ENCODE data around the gene DPYSL4. TPM values are rescaled to one million over a fixed set of nuclear protein-coding genes. Genes with fewer than 3 reads are reported as not detected.

The DPYSL4 gene
- total and polyA plus RNA-seq, 3 donors from 2014 or later = 11.7 to 21.0 (median 13.9) TPM

GRCh38 chr10:132189810-132190422, 3.2 kb downstream of the DPYSL4 start:
- no peak for TF ChIP-seq POLR2A (IDR thresholded peaks at IDR 0.05)
- TF ChIP-seq, protein P1, sequence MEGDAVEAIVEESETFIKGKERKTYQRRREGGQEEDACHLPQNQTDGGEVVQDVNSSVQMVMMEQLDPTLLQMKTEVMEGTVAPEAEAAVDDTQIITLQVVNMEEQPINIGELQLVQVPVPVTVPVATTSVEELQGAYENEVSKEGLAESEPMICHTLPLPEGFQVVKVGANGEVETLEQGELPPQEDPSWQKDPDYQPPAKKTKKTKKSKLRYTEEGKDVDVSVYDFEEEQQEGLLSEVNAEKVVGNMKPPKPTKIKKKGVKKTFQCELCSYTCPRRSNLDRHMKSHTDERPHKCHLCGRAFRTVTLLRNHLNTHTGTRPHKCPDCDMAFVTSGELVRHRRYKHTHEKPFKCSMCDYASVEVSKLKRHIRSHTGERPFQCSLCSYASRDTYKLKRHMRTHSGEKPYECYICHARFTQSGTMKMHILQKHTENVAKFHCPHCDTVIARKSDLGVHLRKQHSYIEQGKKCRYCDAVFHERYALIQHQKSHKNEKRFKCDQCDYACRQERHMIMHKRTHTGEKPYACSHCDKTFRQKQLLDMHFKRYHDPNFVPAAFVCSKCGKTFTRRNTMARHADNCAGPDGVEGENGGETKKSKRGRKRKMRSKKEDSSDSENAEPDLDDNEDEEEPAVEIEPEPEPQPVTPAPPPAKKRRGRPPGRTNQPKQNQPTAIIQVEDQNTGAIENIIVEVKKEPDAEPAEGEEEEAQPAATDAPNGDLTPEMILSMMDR (IDR thresholded peaks at IDR 0.05) = no peak
- H3K4me3 ChIP-seq = no peak overlapping the region
- intact Hi-C loops (cut with DNase I; ENCODE audit: low total_unique reads) = no loop called here
- H3K9me3 ChIP-seq = no peaks in the 10 kb centered on the region
- no peak overlapping the region for H3K27ac ChIP-seq
- H3K4me1 ChIP-seq = peaks cover 14% of the 10 kb centered on the region
- no peaks in the 10 kb centered on the region for H3K36me3 ChIP-seq (ENCODE audit: low read depth, missing control alignments)
- no peaks in the 10 kb centered on the region for H3K27me3 ChIP-seq
- no peak for DNase-seq
- 84 to 86% methylated on average over 10 to 17 of the region's 17 CpGs for WGBS, 2 donors

GRCh38 chr10:132192076-132192975, 5.6 kb downstream of the DPYSL4 start:
- Histone ChIP-seq H3K4me3 (no peak overlapping the region), H3K9me3 (no peaks in the 10 kb centered on the region), H3K36me3 (ENCODE audit: low read depth, missing control alignments) (no peaks in the 10 kb centered on the region), H3K27ac (no peak overlapping the region), H3K27me3 (no peaks in the 10 kb centered on the region), H3K4me1 (peaks cover 9% of the 10 kb centered on the region)
- WGBS, 2 donors = 88 to 93% methylated on average over 24 to 28 of the region's 28 CpGs
- DNase-seq = no peak
- intact Hi-C loops (cut with DNase I; ENCODE audit: low total_unique reads) = no loop called here
- TF ChIP-seq, protein P1 (IDR thresholded peaks at IDR 0.05) = no peak
- TF ChIP-seq POLR2A (IDR thresholded peaks at IDR 0.05) = no peak

- whole genome bisulfite sequencing, 2 donors = 40 to 52% methylated on average over 17 to 18 of the region's 18 CpGs
- no peaks in the 10 kb centered on the region for H3K27me3 ChIP-seq
- H3K27ac ChIP-seq = no peak overlapping the region
- TF ChIP-seq, protein P1 (IDR thresholded peaks at IDR 0.05) = no peak
- intact Hi-C loops (cut with DNase I; ENCODE audit: low total_unique reads) = no loop called here
- peaks cover 2% of the 10 kb centered on the region for H3K4me1 ChIP-seq
- no peaks in the 10 kb centered on the region for H3K36me3 ChIP-seq (ENCODE audit: low read depth, missing control alignments)
- peak; percentile 34 for DNase-seq
- H3K9me3 ChIP-seq = no peaks in the 10 kb centered on the region
- H3K4me3 ChIP-seq = no peak overlapping the region
These were observed 6.4 kb downstream of the DPYSL4 start for GRCh38 chr10:132192991-132193665.

DNA sequence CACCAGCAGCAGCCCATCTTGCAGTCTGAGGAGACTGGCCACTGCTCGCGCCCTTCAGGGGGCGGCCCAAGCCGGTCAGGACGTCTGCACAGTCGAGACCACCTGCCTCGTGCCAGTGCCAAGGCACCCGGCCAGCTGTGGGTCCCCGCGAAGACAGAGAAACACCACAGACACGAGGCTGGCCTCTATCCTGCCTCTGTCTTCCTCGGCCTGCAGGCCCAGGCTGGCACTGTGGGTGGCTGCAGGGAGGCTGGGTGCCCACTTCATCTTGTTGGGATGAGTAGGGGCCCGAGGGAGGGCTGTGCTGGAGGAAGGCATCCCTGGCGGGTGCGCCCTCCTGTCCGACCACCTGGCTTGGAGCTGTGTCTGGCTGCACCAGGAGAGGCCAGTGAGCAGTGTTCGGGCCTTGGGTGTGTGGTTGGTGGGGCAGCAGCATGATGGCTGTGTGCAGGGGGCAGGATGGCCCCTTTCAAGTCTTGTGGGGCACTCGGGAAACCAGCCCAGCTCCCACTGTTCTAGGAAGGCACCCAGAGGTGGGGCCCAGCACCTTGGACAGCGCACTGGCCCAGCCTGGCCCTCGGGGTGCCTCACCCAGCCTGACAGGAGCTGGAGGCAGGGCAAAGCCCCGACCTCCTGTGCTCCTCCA, 7.3 kb downstream of the DPYSL4 start:
- DNase-seq = peak; percentile 39

More for the DNA sequence above, 7.3 kb downstream of the DPYSL4 start:
- Histone ChIP-seq H3K27ac (no peak overlapping the region), H3K9me3 (no peaks in the 10 kb centered on the region), H3K4me3 (no peak overlapping the region), H3K4me1 (no peaks in the 10 kb centered on the region), H3K27me3 (no peaks in the 10 kb centered on the region), H3K36me3 (ENCODE audit: low read depth, missing control alignments) (no peaks in the 10 kb centered on the region)
- intact Hi-C loops (cut with DNase I; ENCODE audit: low total_unique reads) = no loop called here
- TF ChIP-seq POLR2A (IDR thresholded peaks at IDR 0.05) = no peak
- TF ChIP-seq, protein P1 (IDR thresholded peaks at IDR 0.05) = no peak
- 80 to 98% methylated on average over 8 to 21 of the region's 21 CpGs for WGBS, 2 donors

All from testis (tissue), 3 donors.